DOHH2 (cell line): ENCODE results near the gene STXBP2.

Source experiments
- H3F3A ChIP-seq: fragments of 200-600 bp; sonication (generic), shearing (Covaris generic); 2 replicates; pipeline ENCODE4 v1.6.0; 2016; ENCODE audit warnings: antibody characterized with exemption, mild to moderate bottlenecking; ENCODE audit not compliant: control insufficient read depth, insufficient read depth
- H3K27ac ChIP-seq: fragments of 200-600 bp; sonication (generic); 2 replicates; pipeline ENCODE4 v1.5.1; 2014; ENCODE audit warnings: low read depth, mild to moderate bottlenecking, low read length, moderate library complexity
- H3K27me3 ChIP-seq: fragments of 200-600 bp; sonication (generic); 2 replicates; pipeline ENCODE4 v1.6.1; 2014; ENCODE audit warnings: mild to moderate bottlenecking, low read length, mixed read lengths; ENCODE audit not compliant: control insufficient read depth
- H3K36me3 ChIP-seq: fragments of 200-600 bp; sonication (generic); 2 replicates; pipeline ENCODE4 v1.6.1; 2014; ENCODE audit warnings: mild to moderate bottlenecking, low read length, moderate library complexity, mixed read lengths; ENCODE audit not compliant: control insufficient read depth
- H3K4me1 ChIP-seq: fragments of 200-600 bp; sonication (generic); 2 replicates; pipeline ENCODE4 v1.6.1; 2014; ENCODE audit warnings: mild to moderate bottlenecking, low read length, mixed read lengths; ENCODE audit not compliant: control insufficient read depth
- H3K4me2 ChIP-seq: fragments of 200-600 bp; sonication (generic); 2 replicates; pipeline ENCODE4 v1.6.0; 2014; ENCODE audit warnings: mild to moderate bottlenecking, low read length, moderate library complexity
- H3K4me3 ChIP-seq: fragments of 200-600 bp; sonication (generic); 2 replicates; pipeline ENCODE4 v1.5.1; 2014; ENCODE audit warnings: mild to moderate bottlenecking, low read length, mixed read lengths
- H3K79me2 ChIP-seq: fragments of 200-600 bp; sonication (generic); 2 replicates; pipeline ENCODE4 v1.6.1; 2014; ENCODE audit warnings: mild to moderate bottlenecking, low read length, mixed read lengths; ENCODE audit not compliant: control insufficient read depth
- H3K9me2 ChIP-seq: fragments of 200-600 bp; sonication (generic); replicated peaks from 2 replicates; pipeline ENCODE4 v1.6.1; 2014; ENCODE audit warnings: mild to moderate bottlenecking, low read length, mixed read lengths; ENCODE audit not compliant: control insufficient read depth
- H3K9me3 ChIP-seq: fragments of 200-600 bp; sonication (generic); 2 replicates; pipeline ENCODE4 v1.6.1; 2014; ENCODE audit warnings: antibody characterized with exemption, low read length, mixed read lengths; ENCODE audit not compliant: control insufficient read depth, insufficient read depth
- H4K20me1 ChIP-seq: fragments of 200-600 bp; sonication (generic); 2 replicates; pipeline ENCODE4 v1.6.0; 2014; ENCODE audit warnings: low read depth, mild to moderate bottlenecking, antibody characterized with exemption, low read length, moderate library complexity; ENCODE audit not compliant: control insufficient read depth, insufficient read depth
- CTCF ChIP-seq: fragments of 200-600 bp; sonication (generic); IDR thresholded peaks from one replicate; pipeline ENCODE4 v1.5.1; 2014; ENCODE audit warnings: antibody characterized with exemption, mild to moderate bottlenecking, low read depth, low read length; ENCODE audit not compliant: poor library complexity, severe bottlenecking
- EZH2phosphoT487 ChIP-seq: fragments of 200-600 bp; sonication (generic); IDR thresholded peaks from 2 replicates; pipeline ENCODE4 v1.6.1; 2017; ENCODE audit warnings: borderline replicate concordance, mild to moderate bottlenecking, antibody characterized with exemption, low read length, moderate library complexity, mixed read lengths

Gene STXBP2

GRCh38 chr19:7617172-7617571 is 19.7 kb upstream of the STXBP2 start:
- H3K9me2 ChIP-seq, result no peaks in the 10 kb centered on the region
- TF ChIP-seq EZH2phosphoT487, result no peak
- H3K4me1 ChIP-seq, result no peaks in the 10 kb centered on the region
- no peaks in the 10 kb centered on the region for H4K20me1 ChIP-seq
- no peaks in the 10 kb centered on the region for H3K9me3 ChIP-seq
- H3K36me3 ChIP-seq, result peaks cover 18% of the 10 kb centered on the region
- H3K4me3 ChIP-seq, result no peak overlapping the region
- no peak overlapping the region for H3K4me2 ChIP-seq
- no peaks in the 10 kb centered on the region for H3K27me3 ChIP-seq
- H3F3A ChIP-seq, result no peaks in the 10 kb centered on the region
- no peak overlapping the region for H3K27ac ChIP-seq
- no peaks in the 10 kb centered on the region for H3K79me2 ChIP-seq

- H3K4me1 ChIP-seq, result no peaks in the 10 kb centered on the region
Measured at GRCh38 chr19:7617735-7618134, 19.2 kb upstream of the STXBP2 start.

GRCh38 chr19:7618348-7618747 is 18.6 kb upstream of the STXBP2 start:
- Histone ChIP-seq H3K4me2 (no peak overlapping the region), H3K9me2 (no peaks in the 10 kb centered on the region), H4K20me1 (no peaks in the 10 kb centered on the region), H3K27me3 (no peaks in the 10 kb centered on the region), H3K4me3 (no peak overlapping the region), H3K4me1 (no peaks in the 10 kb centered on the region), H3K79me2 (no peaks in the 10 kb centered on the region), H3F3A (no peaks in the 10 kb centered on the region), H3K9me3 (no peaks in the 10 kb centered on the region), H3K27ac (no peak overlapping the region), H3K36me3 (peaks cover 25% of the 10 kb centered on the region)
- TF ChIP-seq EZH2phosphoT487 (no peak), CTCF (no peak)

More at GRCh38 chr19:7617735-7618134, 19.2 kb upstream of the STXBP2 start:
- Histone ChIP-seq H4K20me1 (no peaks in the 10 kb centered on the region), H3K4me3 (no peak overlapping the region), H3K36me3 (peaks cover 20% of the 10 kb centered on the region), H3K4me2 (no peak overlapping the region), H3K9me3 (no peaks in the 10 kb centered on the region), H3K27ac (no peak overlapping the region), H3K27me3 (no peaks in the 10 kb centered on the region), H3K79me2 (no peaks in the 10 kb centered on the region), H3F3A (no peaks in the 10 kb centered on the region), H3K9me2 (no peaks in the 10 kb centered on the region)
- TF ChIP-seq CTCF, result no peak

- Histone ChIP-seq H3K9me3 (no peaks in the 10 kb centered on the region), H3K79me2 (no peaks in the 10 kb centered on the region), H3K27ac (no peak overlapping the region), H3K9me2 (no peaks in the 10 kb centered on the region), H3K36me3 (peaks cover 28% of the 10 kb centered on the region), H4K20me1 (no peaks in the 10 kb centered on the region), H3K4me3 (no peak overlapping the region), H3K27me3 (no peaks in the 10 kb centered on the region), H3K4me1 (no peaks in the 10 kb centered on the region), H3F3A (no peaks in the 10 kb centered on the region), H3K4me2 (no peak overlapping the region)
- TF ChIP-seq CTCF (no peak), EZH2phosphoT487 (no peak)
Measured at GRCh38 chr19:7618771-7619510, 18.0 kb upstream of the STXBP2 start.
